Measurements from ENCODE around the gene TMEM145.

The TMEM145 gene

DNA sequence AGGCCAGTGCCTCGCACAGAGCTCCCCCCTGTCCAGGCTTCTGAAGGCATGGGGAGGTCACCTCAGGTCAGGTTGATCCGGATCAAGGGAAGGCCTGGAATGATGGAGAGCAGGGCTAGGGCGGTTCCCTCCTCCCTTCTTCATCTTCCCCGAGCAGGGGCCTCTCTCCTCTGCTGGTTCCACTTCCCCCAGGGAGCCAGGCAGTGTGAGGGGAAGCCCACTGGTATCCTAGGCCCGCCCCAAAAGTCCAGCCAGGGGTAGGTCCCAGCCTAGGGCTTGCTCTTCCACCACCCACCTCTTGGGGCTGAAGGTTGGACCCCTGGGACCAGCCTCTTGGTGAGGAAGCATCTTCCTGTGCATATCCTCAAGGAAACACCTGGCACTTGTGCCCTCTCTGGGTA, 27.6 kb upstream of the TMEM145 start:
- Histone ChIP-seq H3F3A (ENCODE audit: control insufficient read depth, insufficient read depth) (peaks cover 12% of the 10 kb centered on the region), H3K27me3 (ENCODE audit: control insufficient read depth, low read length) (no peaks in the 10 kb centered on the region), H3K79me2 (ENCODE audit: control insufficient read depth, low read length) (peaks cover 38% of the 10 kb centered on the region), H3K4me2 (ENCODE audit: low read length) (peak overlapping the region; percentile 87), H3K9me3 (ENCODE audit: control insufficient read depth, insufficient read depth, low read length) (no peaks in the 10 kb centered on the region), H3K4me3 (ENCODE audit: low read length) (peak overlapping the region; percentile 75), H3K9me2 (replicated peaks; ENCODE audit: control insufficient read depth, low read length) (no peaks in the 10 kb centered on the region), H3K4me1 (ENCODE audit: control insufficient read depth, low read length) (peaks cover 46% of the 10 kb centered on the region), H3K36me3 (ENCODE audit: control insufficient read depth, low read length) (peaks cover 48% of the 10 kb centered on the region), H4K20me1 (ENCODE audit: control insufficient read depth, insufficient read depth, low read depth, low read length) (0 out of 2 replicates have a peak, but pooled peaks cover 3% of the 10 kb centered on the region), H3K27ac (ENCODE audit: low read depth, low read length) (peak overlapping the region; percentile 61)
- TF ChIP-seq, protein P1, sequence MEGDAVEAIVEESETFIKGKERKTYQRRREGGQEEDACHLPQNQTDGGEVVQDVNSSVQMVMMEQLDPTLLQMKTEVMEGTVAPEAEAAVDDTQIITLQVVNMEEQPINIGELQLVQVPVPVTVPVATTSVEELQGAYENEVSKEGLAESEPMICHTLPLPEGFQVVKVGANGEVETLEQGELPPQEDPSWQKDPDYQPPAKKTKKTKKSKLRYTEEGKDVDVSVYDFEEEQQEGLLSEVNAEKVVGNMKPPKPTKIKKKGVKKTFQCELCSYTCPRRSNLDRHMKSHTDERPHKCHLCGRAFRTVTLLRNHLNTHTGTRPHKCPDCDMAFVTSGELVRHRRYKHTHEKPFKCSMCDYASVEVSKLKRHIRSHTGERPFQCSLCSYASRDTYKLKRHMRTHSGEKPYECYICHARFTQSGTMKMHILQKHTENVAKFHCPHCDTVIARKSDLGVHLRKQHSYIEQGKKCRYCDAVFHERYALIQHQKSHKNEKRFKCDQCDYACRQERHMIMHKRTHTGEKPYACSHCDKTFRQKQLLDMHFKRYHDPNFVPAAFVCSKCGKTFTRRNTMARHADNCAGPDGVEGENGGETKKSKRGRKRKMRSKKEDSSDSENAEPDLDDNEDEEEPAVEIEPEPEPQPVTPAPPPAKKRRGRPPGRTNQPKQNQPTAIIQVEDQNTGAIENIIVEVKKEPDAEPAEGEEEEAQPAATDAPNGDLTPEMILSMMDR (IDR thresholded peaks at IDR 0.05; ENCODE audit: low read depth, low read length, poor library complexity, severe bottlenecking): no peak
- no peak for TF ChIP-seq EZH2phosphoT487 (IDR thresholded peaks at IDR 0.05; ENCODE audit: borderline replicate concordance, low read length)

DNA sequence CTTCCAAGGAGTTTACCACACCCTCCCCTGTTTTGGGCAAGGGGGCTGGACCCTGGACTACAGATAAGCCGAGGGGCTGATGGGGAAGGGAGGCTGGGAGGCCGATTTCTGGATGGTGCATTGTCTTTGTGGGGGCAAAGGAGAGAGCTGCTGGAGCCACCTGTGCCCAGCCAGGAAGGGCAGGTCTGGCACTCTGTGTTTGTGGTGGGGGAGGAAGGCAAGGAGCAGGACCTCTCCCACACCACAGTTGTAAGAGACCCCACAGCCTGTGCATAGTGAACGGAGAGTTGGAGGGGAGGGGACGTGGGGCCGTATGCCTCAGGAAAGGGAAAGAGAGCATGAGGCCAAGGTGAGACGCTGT, 27.1 kb upstream of the TMEM145 start:
- Histone ChIP-seq H3K4me3 (ENCODE audit: low read length) (peak overlapping the region; percentile 75), H3K4me2 (ENCODE audit: low read length) (peak overlapping the region; percentile 87)
- TF ChIP-seq, protein P1 (IDR thresholded peaks at IDR 0.05; ENCODE audit: low read depth, low read length, poor library complexity, severe bottlenecking): peak; percentile 16
- TF ChIP-seq EZH2phosphoT487 (IDR thresholded peaks at IDR 0.05; ENCODE audit: borderline replicate concordance, low read length): no peak

DNA sequence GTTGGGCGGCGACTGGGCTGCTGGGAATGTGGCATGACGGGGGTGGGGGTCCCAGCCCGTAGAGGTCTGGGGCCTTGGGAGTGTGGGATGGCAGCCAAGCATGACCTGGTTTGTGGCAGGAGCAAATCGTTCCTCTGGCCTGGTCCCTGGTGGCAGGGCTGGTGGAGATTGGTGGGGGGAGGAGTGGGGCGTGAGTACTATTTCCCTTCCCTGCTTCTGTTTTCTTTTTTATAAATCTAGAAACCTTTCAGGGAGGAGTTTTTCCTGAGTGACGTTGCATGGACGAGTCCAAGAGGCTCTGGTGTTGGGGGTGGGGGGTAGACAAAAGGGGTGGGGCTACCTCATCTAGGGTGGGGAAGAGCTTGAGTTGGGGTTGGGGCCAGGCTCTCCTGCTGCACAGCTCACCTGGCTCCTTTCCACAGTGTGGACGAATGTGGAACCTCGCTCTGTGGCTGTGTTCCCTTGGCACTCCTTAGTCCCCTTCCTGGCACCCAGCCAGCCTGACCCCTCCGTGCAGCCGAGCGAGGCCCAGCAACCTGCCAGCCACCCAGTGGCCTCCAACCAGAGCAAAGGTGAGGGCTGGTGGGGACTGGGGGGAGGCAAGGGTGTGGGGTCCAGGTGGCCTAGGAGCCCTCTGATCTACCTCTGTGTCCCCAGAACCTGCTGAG, 26.6 kb upstream of the TMEM145 start:
- peak overlapping the region; percentile 61 for H3K27ac ChIP-seq (ENCODE audit: low read depth, low read length)
- peaks cover 12% of the 10 kb centered on the region for H3F3A ChIP-seq (ENCODE audit: control insufficient read depth, insufficient read depth)
- H3K9me2 ChIP-seq (replicated peaks; ENCODE audit: control insufficient read depth, low read length): no peaks in the 10 kb centered on the region
- H3K79me2 ChIP-seq (ENCODE audit: control insufficient read depth, low read length): peaks cover 34% of the 10 kb centered on the region
- TF ChIP-seq EZH2phosphoT487 (IDR thresholded peaks at IDR 0.05; ENCODE audit: borderline replicate concordance, low read length): no peak
- TF ChIP-seq, protein P1 (IDR thresholded peaks at IDR 0.05; ENCODE audit: low read depth, low read length, poor library complexity, severe bottlenecking): no peak
- H3K27me3 ChIP-seq (ENCODE audit: control insufficient read depth, low read length): no peaks in the 10 kb centered on the region
- H4K20me1 ChIP-seq (ENCODE audit: control insufficient read depth, insufficient read depth, low read depth, low read length): 0 out of 2 replicates have a peak, but pooled peaks cover 3% of the 10 kb centered on the region
- H3K4me1 ChIP-seq (ENCODE audit: control insufficient read depth, low read length): peaks cover 42% of the 10 kb centered on the region
- no peaks in the 10 kb centered on the region for H3K9me3 ChIP-seq (ENCODE audit: control insufficient read depth, insufficient read depth, low read length)
- H3K36me3 ChIP-seq (ENCODE audit: control insufficient read depth, low read length): peaks cover 57% of the 10 kb centered on the region
- H3K4me2 ChIP-seq (ENCODE audit: low read length): peak overlapping the region; percentile 87
- peak overlapping the region; percentile 75 for H3K4me3 ChIP-seq (ENCODE audit: low read length)

More for the DNA sequence above, 27.1 kb upstream of the TMEM145 start:
- Histone ChIP-seq H3K79me2 (ENCODE audit: control insufficient read depth, low read length) (peaks cover 38% of the 10 kb centered on the region), H3K27ac (ENCODE audit: low read depth, low read length) (peak overlapping the region; percentile 61), H3K9me2 (replicated peaks; ENCODE audit: control insufficient read depth, low read length) (no peaks in the 10 kb centered on the region), H4K20me1 (ENCODE audit: control insufficient read depth, insufficient read depth, low read depth, low read length) (0 out of 2 replicates have a peak, but pooled peaks cover 3% of the 10 kb centered on the region), H3K9me3 (ENCODE audit: control insufficient read depth, insufficient read depth, low read length) (no peaks in the 10 kb centered on the region), H3K4me1 (ENCODE audit: control insufficient read depth, low read length) (peaks cover 46% of the 10 kb centered on the region), H3F3A (ENCODE audit: control insufficient read depth, insufficient read depth) (peaks cover 12% of the 10 kb centered on the region), H3K36me3 (ENCODE audit: control insufficient read depth, low read length) (peaks cover 52% of the 10 kb centered on the region), H3K27me3 (ENCODE audit: control insufficient read depth, low read length) (no peaks in the 10 kb centered on the region)
